CD4-positive, alpha-beta T cell treated with Interleukin-4 for 4 hours (primary cell): ENCODE data around the gene SLC44A5.

Source experiments
- DNase-seq: peaks from one replicate; pipeline ENCODE4 v3.0.0-alpha.2; 2020

SLC44A5 gene

GRCh38 chr1:75170011-75170410 is 440.9 kb downstream of the SLC44A5 start:
- DNase-seq: no peak

DNA sequence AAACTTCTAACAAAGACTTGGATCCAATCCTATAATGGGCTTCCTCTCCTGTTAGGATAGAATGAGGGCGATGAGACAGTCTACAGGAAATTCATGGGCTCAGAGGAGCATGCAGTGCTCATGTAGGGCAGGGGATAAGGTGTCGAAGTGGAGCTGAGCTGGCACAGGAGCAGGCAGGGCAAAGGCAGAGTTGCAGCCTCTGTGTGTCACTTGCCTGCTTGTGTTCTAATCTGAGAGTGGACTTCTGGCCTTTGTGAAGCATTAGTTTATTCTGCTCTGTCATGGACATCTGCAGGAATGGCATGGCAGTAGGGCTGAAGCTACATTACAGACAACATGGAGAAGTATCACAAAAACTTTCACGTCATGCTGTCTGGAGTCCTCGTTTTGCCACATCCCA is 444.1 kb downstream of the SLC44A5 start:
- no peak for DNase-seq

DNA sequence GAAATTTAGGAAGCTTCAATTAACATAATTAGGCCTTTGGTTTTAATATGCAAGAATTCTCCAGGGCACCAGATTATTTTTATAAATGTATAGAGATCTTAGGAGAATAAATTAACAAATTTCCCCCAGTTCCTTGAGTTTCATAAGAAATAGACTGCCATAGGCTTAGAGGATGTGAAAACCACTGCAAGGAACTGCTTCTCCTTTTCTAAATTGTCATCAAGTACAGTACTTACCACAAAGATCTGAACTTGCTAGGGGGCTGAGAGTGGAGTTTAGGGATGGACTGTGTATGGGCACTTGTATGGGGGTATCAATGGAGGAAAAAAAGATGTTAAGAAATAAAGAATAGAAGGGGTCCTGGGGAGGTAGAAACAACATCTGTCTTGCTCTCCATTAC is 445.6 kb downstream of the SLC44A5 start:
- no peak for DNase-seq

GRCh38 chr1:75159154-75159553 is 451.8 kb downstream of the SLC44A5 start:
- no peak for DNase-seq
